HTERT RPE-1 (cell line): Measurements from ENCODE around the gene ZMYND15.

Experiments used
- in situ Hi-C: fragments of 300-500 bp; cut with MboI; formaldehyde crosslinking; loops from 4 replicates; pipeline ENCODE4 v1.14.3; 2020; ENCODE audit warnings: low sequenced_read_pairs

ZMYND15 gene

GRCh38 chr17:4715063-4715744 lies 24.4 kb upstream of the ZMYND15 start:
- in situ Hi-C loops = no loop called here

- in situ Hi-C loops = no loop called here
Observed at GRCh38 chr17:4716081-4716480, 23.6 kb upstream of the ZMYND15 start.

GRCh38 chr17:4717791-4718190 lies 21.8 kb upstream of the ZMYND15 start:
- in situ Hi-C loops = no loop called here

GRCh38 chr17:4718276-4718675 lies 21.4 kb upstream of the ZMYND15 start:
- in situ Hi-C loops = no loop called here

- in situ Hi-C loops = no loop called here
Observed at GRCh38 chr17:4719146-4719545, 20.5 kb upstream of the ZMYND15 start.

GRCh38 chr17:4719684-4720221 lies 19.9 kb upstream of the ZMYND15 start:
- in situ Hi-C loops = no loop called here

- in situ Hi-C loops = no loop called here
Observed at GRCh38 chr17:4720787-4721186, 18.8 kb upstream of the ZMYND15 start.

- in situ Hi-C loops = no loop called here
Observed at GRCh38 chr17:4721203-4722135, 18.2 kb upstream of the ZMYND15 start.

- in situ Hi-C loops = no loop called here
Observed at GRCh38 chr17:4722678-4723240, 16.9 kb upstream of the ZMYND15 start.

- in situ Hi-C loops = no loop called here
Observed at GRCh38 chr17:4724650-4725049, 15.0 kb upstream of the ZMYND15 start.

- in situ Hi-C loops = no loop called here
Observed at GRCh38 chr17:4725646-4726310, 13.9 kb upstream of the ZMYND15 start.

- in situ Hi-C loops = no loop called here
Observed at GRCh38 chr17:4728124-4728523, 11.5 kb upstream of the ZMYND15 start.

GRCh38 chr17:4733073-4733531 lies 6.5 kb upstream of the ZMYND15 start:
- in situ Hi-C loops = no loop called here

- in situ Hi-C loops = no loop called here
Observed at GRCh38 chr17:4734857-4735475, 4.7 kb upstream of the ZMYND15 start.

GRCh38 chr17:4735876-4736651 lies 3.6 kb upstream of the ZMYND15 start:
- in situ Hi-C loops = no loop called here

- in situ Hi-C loops = no loop called here
Observed at GRCh38 chr17:4738136-4739121, 1.2 kb upstream of the ZMYND15 start.

GRCh38 chr17:4740025-4740351 lies 355 bp downstream of the ZMYND15 start:
- in situ Hi-C loops = no loop called here

GRCh38 chr17:4740584-4740983 lies 951 bp downstream of the ZMYND15 start:
- in situ Hi-C loops = no loop called here

- in situ Hi-C loops = no loop called here
Observed at GRCh38 chr17:4741544-4741943, 1.9 kb downstream of the ZMYND15 start.
